HUES6 (cell line): Measurements from ENCODE around the gene RAMP2.

Source experiments
- H3K27ac ChIP-seq: 2 replicates; pipeline ENCODE4 v1.7.0; 2013; ENCODE audit warnings: low read depth, mild to moderate bottlenecking, low read length, inconsistent platforms
- H3K27me3 ChIP-seq: 2 replicates; pipeline ENCODE4 v1.6.1; 2013; ENCODE audit warnings: low read length; ENCODE audit not compliant: control insufficient read depth, insufficient read depth
- H3K36me3 ChIP-seq: 2 replicates; pipeline ENCODE4 v1.6.1; 2013; ENCODE audit warnings: low read length; ENCODE audit not compliant: control insufficient read depth, insufficient read depth
- H3K4me1 ChIP-seq: 2 replicates; pipeline ENCODE4 v1.6.1; 2013; ENCODE audit warnings: low read length; ENCODE audit not compliant: control insufficient read depth, insufficient read depth
- H3K4me3 ChIP-seq: 2 replicates; pipeline ENCODE4 v1.5.1; 2013; ENCODE audit warnings: low read depth, low read length
- H3K9ac ChIP-seq: one replicate; pipeline ENCODE4 v1.6.1; 2013; ENCODE audit warnings: mild to moderate bottlenecking, low read length
- H3K9me3 ChIP-seq: 2 replicates; pipeline ENCODE4 v1.6.1; 2013; ENCODE audit warnings: low read depth, low read length; ENCODE audit not compliant: control insufficient read depth, insufficient read depth

RAMP2 gene

GRCh38 chr17:42781639-42782165, 20.7 kb downstream of the RAMP2 start:
- Histone ChIP-seq H3K4me1 (peaks cover 27% of the 10 kb centered on the region), H3K9me3 (no peaks in the 10 kb centered on the region), H3K27ac (no peak overlapping the region), H3K4me3 (no peak overlapping the region), H3K36me3 (peaks cover 23% of the 10 kb centered on the region), H3K27me3 (peaks cover 40% of the 10 kb centered on the region), H3K9ac (no peak overlapping the region)

DNA sequence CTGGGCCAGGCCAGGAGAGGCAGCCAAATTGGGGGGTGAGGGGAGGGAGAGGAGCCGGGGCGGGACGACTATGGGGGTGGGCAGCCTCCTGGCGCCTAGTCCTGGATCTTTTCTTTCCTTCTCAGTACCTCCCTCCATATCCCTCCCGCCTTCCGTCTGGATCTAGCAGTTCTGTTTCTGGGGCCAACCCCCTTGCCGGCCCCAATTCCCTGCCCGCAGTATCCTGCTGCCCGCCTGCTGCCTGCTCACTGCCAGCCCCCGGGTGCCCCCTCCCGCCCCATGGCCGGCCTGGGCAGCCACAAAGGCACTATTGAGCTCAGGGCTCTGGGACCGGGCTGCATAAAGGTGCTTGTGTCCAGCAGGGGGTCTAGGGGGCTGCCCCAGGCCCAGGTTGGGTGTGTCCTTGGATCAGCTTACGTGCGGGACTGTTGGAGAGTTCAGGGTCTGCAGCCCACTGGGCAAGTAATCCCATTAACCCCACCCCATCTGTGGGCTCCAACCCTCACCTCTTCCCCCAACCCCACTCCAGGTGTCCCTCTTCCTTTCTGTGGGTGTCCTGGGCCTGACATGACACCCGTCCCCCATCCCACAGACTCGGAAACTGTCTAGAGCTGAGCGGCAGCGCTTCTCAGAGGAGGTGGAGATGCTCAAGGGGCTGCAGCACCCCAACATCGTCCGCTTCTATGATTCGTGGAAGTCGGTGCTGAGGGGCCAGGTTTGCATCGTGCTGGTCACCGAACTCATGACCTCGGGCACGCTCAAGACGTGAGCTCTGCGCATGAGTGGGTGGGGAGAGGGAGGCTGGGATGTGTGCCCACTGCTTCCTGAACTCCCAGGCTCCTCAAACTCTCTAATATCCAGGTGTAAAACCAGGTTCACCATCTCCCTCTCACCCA, 21.4 kb downstream of the RAMP2 start:
- Histone ChIP-seq H3K27ac (no peak overlapping the region), H3K4me3 (no peak overlapping the region)

DNA sequence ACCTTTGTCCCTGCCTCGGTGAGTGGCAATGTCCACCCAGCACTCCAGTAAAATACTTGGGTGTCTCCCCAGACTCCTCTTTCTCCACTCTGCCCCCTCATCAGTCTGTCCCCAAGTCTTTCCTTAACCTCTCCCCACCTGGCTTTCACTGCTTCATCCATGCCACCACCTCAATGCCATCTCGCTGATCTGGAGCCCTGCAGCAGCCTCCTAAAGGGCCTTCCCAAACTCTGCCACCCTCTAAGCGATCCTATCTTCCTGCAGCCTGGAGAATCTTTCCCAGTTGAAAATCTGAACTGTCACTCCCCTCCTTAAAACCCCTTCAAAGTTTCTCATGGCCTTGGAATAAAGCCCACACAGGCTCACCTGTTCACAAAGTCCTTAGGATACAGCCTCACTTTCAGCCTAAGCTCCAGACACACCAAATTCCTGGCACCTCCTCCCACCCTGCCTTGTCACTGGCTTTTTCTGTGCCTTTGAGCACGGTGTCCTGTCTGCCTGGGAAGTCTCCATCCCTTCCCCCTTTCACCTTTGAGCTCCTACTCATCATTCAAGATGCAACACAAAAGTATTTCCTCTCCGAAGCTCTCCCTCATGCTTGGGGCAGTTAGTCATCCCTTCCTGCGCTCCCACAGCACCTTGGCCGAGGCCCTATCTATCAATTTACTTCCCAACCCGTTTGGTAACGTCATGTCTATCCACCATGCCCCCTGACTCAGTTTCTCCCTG, 22.2 kb downstream of the RAMP2 start:
- H3K27me3 ChIP-seq: peaks cover 40% of the 10 kb centered on the region
- H3K9me3 ChIP-seq: no peaks in the 10 kb centered on the region
- H3K27ac ChIP-seq: no peak overlapping the region
- H3K36me3 ChIP-seq: peaks cover 13% of the 10 kb centered on the region
- peaks cover 27% of the 10 kb centered on the region for H3K4me1 ChIP-seq
- no peak overlapping the region for H3K9ac ChIP-seq
- no peak overlapping the region for H3K4me3 ChIP-seq

More for the DNA sequence above, 21.4 kb downstream of the RAMP2 start:
- H3K4me1 ChIP-seq: peaks cover 27% of the 10 kb centered on the region
- H3K9ac ChIP-seq: no peak overlapping the region
- H3K9me3 ChIP-seq: no peaks in the 10 kb centered on the region
- H3K27me3 ChIP-seq: peaks cover 40% of the 10 kb centered on the region
- H3K36me3 ChIP-seq: peaks cover 20% of the 10 kb centered on the region

DNA sequence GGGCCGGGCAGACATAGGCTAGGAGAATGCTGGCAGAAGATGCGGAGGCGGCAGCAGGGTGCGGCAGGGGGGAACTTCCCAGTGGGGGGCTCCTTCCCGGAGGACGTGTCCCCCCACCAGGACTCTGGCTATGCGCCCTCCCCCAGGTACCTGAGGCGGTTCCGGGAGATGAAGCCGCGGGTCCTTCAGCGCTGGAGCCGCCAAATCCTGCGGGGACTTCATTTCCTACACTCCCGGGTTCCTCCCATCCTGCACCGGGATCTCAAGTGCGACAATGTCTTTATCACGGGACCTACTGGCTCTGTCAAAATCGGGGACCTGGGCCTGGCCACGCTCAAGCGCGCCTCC, 22.7 kb downstream of the RAMP2 start:
- peaks cover 8% of the 10 kb centered on the region for H3K36me3 ChIP-seq
- no peak overlapping the region for H3K4me3 ChIP-seq
- H3K9me3 ChIP-seq: no peaks in the 10 kb centered on the region
- H3K9ac ChIP-seq: no peak overlapping the region
- no peak overlapping the region for H3K27ac ChIP-seq
- H3K4me1 ChIP-seq: peaks cover 27% of the 10 kb centered on the region
- H3K27me3 ChIP-seq: peaks cover 40% of the 10 kb centered on the region

- H3K9me3 ChIP-seq: no peaks in the 10 kb centered on the region
- H3K27me3 ChIP-seq: peaks cover 40% of the 10 kb centered on the region
- no peak overlapping the region for H3K4me3 ChIP-seq
- no peak overlapping the region for H3K9ac ChIP-seq
- 0 out of 2 replicates have a peak, but pooled peaks cover 2% of the 10 kb centered on the region for H3K36me3 ChIP-seq
- H3K4me1 ChIP-seq: peaks cover 27% of the 10 kb centered on the region
- H3K27ac ChIP-seq: no peak overlapping the region
Observed at GRCh38 chr17:42784409-42784808, 23.4 kb downstream of the RAMP2 start.

GRCh38 chr17:42784811-42785592, 24.0 kb downstream of the RAMP2 start:
- Histone ChIP-seq H3K9me3 (no peaks in the 10 kb centered on the region), H3K9ac (no peak overlapping the region), H3K4me3 (no peak overlapping the region), H3K4me1 (peaks cover 21% of the 10 kb centered on the region), H3K36me3 (no peaks in the 10 kb centered on the region), H3K27ac (no peak overlapping the region), H3K27me3 (peaks cover 40% of the 10 kb centered on the region)

- Histone ChIP-seq H3K9me3 (no peaks in the 10 kb centered on the region), H3K4me1 (peaks cover 12% of the 10 kb centered on the region; the same call in 1 of the 2 replicates), H3K4me3 (no peak overlapping the region), H3K36me3 (no peaks in the 10 kb centered on the region), H3K9ac (no peak overlapping the region), H3K27ac (no peak overlapping the region), H3K27me3 (peaks cover 22% of the 10 kb centered on the region)
Observed at GRCh38 chr17:42787266-42787665, 26.2 kb downstream of the RAMP2 start.

- Histone ChIP-seq H3K4me3 (no peak overlapping the region), H3K4me1 (no peaks in the 10 kb centered on the region), H3K27me3 (no peaks in the 10 kb centered on the region; the same call in 1 of the 2 replicates), H3K27ac (no peak overlapping the region), H3K9me3 (no peaks in the 10 kb centered on the region), H3K36me3 (no peaks in the 10 kb centered on the region), H3K9ac (no peak overlapping the region)
Observed at GRCh38 chr17:42791948-42792347, 30.9 kb downstream of the RAMP2 start.

- Histone ChIP-seq H3K9me3 (no peaks in the 10 kb centered on the region), H3K4me3 (no peak overlapping the region), H3K4me1 (peaks cover 4% of the 10 kb centered on the region), H3K9ac (no peak overlapping the region), H3K27ac (no peak overlapping the region), H3K27me3 (no peaks in the 10 kb centered on the region; the same call in 1 of the 2 replicates), H3K36me3 (no peaks in the 10 kb centered on the region)
Observed at GRCh38 chr17:42792545-42792944, 31.5 kb downstream of the RAMP2 start.

- Histone ChIP-seq H3K27ac (no peak overlapping the region), H3K36me3 (no peaks in the 10 kb centered on the region), H3K4me3 (no peak overlapping the region), H3K27me3 (peaks cover 6% of the 10 kb centered on the region), H3K9me3 (no peaks in the 10 kb centered on the region), H3K4me1 (peaks cover 8% of the 10 kb centered on the region), H3K9ac (no peak overlapping the region)
Observed at GRCh38 chr17:42795061-42795460, 34.0 kb downstream of the RAMP2 start.
